HepG2 (cell line): ENCODE measurements around the gene ZNF687. TPM values are rescaled to one million over a fixed set of nuclear protein-coding genes. Genes with fewer than 3 reads are reported as not detected.

Experiments
- FOXK2 ChIP-seq: fragments of 450-650 bp; IDR thresholded peaks from 2 replicates; pipeline ENCODE4 v1.6.1; 2016
- SIX4 ChIP-seq: sonication (generic); formaldehyde crosslinking; IDR thresholded peaks from 2 replicates; pipeline ENCODE4 v1.4.0; 2020; ENCODE audit warnings: missing genetic modification reagents
- XBP1 ChIP-seq: sonication (generic); formaldehyde crosslinking; IDR thresholded peaks from 2 replicates; pipeline ENCODE4 v1.5.0; 2020; ENCODE audit warnings: missing genetic modification reagents
- ZFP37 ChIP-seq: sonication (generic); formaldehyde crosslinking; IDR thresholded peaks from 2 replicates; pipeline ENCODE4 v1.4.0; 2020; ENCODE audit warnings: missing genetic modification reagents, borderline replicate concordance
- ZNF143 ChIP-seq: sonication (generic); formaldehyde crosslinking; IDR thresholded peaks from 2 replicates; pipeline ENCODE4 v1.4.0; 2020; ENCODE audit warnings: missing genetic modification reagents
- polyA plus RNA-seq, 8 experiments: library from polyadenylated mRNA; depleted of rRNA in 3 of 8; stranded (reverse) in 7 of 8; unstranded in 1 of 8; fragments of >200 nt; fragmentation: Illumina TruSeq in 4 of 8; extraction: Trizol in 4 of 8; gene quantifications; 2 replicates each; pipeline versions ENCODE4 v1.2.1 to v1.2.3, GENCODE V29; 2011 to 2016; ENCODE audit warnings: low read depth in 4 of 8, missing spikeins in 1 of 8, mixed read lengths in 1 of 8; ENCODE audit not compliant: insufficient read depth in 1 of 8
- total RNA-seq, 5 experiments: library from RNA; depleted of rRNA; stranded (reverse); fragments of >200 nt; fragmentation: Illumina TruSeq; extraction: Trizol; gene quantifications; 2 replicates each; pipeline ENCODE4 v1.2.3, GENCODE V29; 2016; ENCODE audit warnings: low read depth in 1 of 5
- TF ChIP-seq, protein P1 (sequence below): sonication (generic); formaldehyde crosslinking; IDR thresholded peaks from 2 replicates; pipeline ENCODE4 v1.4.0; 2020; ENCODE audit warnings: missing genetic modification reagents, borderline replicate concordance
- TF ChIP-seq, protein P2 (sequence below): sonication (generic); formaldehyde crosslinking; IDR thresholded peaks from 2 replicates; pipeline ENCODE4 v1.4.0; 2020; ENCODE audit warnings: missing genetic modification reagents
- TF ChIP-seq, protein P3 (sequence below): sonication (generic); formaldehyde crosslinking; IDR thresholded peaks from 2 replicates; pipeline ENCODE4; 2020; ENCODE audit warnings: missing genetic modification reagents, mild to moderate bottlenecking, borderline replicate concordance
- TF ChIP-seq, protein P4 (sequence below): sonication (generic); formaldehyde crosslinking; conservative IDR thresholded peaks from 2 replicates; pipeline ENCODE4 v1.8.0; 2022; ENCODE audit warnings: mild to moderate bottlenecking, moderate library complexity, missing genetic modification reagents
- TF ChIP-seq, protein P5 (sequence below): IDR thresholded peaks from 2 replicates; pipeline ENCODE4 v1.6.1; 2016; ENCODE audit warnings: low read depth, control low read depth
- TF ChIP-seq, protein P6 (sequence below): IDR thresholded peaks from 2 replicates; pipeline ENCODE4 v1.6.1; 2016; ENCODE audit warnings: low read depth
- TF ChIP-seq, protein P7 (sequence below): fragments of 450-650 bp; IDR thresholded peaks from 2 replicates; pipeline ENCODE4 v1.6.1; 2017

The ZNF687 gene
- total and polyA plus RNA-seq, 2 of the 13 experiments (the other 11 are each of a cell fraction or from before 2014, with no cell fraction given): 14.1 to 16.5 TPM

DNA sequence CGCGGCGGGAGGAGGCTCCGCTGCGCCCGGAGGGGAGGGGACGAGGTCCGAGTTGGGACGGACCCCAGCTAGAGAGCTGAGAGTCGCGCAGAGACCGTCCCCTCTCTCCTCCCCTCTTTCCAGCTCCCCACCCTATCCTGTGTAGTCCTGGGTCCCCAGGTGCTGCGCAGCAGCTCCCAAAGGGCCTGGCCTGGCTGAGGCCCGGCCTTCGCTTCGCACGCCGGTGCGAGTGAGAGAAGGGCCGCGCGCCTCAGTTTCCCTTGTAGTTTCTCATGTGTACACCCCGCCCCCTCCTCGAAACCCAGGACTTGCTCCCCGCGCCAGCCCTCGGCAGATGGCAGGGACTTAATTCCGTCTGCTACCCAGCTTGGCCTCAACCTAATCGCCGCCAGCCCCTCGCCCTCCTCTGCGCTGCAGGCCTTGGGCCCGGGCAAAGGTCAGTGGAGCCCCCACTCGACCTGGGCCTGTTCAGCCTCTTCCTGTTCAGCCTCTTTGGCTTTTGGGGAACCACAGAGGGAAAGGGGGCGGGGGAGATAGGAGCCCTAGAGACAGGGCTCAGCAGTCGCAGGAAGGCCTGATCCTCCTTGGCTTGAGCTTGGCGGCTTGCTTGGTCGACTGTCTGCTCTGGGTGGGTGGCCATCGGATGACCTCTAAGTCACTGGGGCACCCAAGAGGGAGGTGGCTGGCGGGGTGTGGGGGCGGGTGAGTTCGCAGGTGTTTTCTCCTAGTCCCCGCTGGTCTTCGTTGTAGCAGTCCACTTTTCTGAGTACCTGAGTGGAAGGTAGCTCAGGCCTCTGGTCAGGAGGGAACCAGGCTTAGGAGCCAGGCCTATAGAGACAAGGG is 1.0 kb downstream of the ZNF687 start (continued):
- no peak for TF ChIP-seq ZNF143 (CRISPR knock-in tag)
- TF ChIP-seq FOXK2: no peak
- TF ChIP-seq, protein P1, sequence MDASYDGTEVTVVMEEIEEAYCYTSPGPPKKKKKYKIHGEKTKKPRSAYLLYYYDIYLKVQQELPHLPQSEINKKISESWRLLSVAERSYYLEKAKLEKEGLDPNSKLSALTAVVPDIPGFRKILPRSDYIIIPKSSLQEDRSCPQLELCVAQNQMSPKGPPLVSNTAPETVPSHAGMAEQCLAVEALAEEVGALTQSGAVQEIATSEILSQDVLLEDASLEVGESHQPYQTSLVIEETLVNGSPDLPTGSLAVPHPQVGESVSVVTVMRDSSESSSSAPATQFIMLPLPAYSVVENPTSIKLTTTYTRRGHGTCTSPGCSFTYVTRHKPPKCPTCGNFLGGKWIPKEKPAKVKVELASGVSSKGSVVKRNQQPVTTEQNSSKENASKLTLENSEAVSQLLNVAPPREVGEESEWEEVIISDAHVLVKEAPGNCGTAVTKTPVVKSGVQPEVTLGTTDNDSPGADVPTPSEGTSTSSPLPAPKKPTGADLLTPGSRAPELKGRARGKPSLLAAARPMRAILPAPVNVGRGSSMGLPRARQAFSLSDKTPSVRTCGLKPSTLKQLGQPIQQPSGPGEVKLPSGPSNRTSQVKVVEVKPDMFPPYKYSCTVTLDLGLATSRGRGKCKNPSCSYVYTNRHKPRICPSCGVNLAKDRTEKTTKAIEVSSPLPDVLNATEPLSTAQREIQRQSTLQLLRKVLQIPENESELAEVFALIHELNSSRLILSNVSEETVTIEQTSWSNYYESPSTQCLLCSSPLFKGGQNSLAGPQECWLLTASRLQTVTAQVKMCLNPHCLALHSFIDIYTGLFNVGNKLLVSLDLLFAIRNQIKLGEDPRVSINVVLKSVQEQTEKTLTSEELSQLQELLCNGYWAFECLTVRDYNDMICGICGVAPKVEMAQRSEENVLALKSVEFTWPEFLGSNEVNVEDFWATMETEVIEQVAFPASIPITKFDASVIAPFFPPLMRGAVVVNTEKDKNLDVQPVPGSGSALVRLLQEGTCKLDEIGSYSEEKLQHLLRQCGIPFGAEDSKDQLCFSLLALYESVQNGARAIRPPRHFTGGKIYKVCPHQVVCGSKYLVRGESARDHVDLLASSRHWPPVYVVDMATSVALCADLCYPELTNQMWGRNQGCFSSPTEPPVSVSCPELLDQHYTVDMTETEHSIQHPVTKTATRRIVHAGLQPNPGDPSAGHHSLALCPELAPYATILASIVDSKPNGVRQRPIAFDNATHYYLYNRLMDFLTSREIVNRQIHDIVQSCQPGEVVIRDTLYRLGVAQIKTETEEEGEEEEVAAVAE (CRISPR knock-in tag): no peak
- TF ChIP-seq SIX4 (CRISPR knock-in tag): no peak
- TF ChIP-seq, protein P2, sequence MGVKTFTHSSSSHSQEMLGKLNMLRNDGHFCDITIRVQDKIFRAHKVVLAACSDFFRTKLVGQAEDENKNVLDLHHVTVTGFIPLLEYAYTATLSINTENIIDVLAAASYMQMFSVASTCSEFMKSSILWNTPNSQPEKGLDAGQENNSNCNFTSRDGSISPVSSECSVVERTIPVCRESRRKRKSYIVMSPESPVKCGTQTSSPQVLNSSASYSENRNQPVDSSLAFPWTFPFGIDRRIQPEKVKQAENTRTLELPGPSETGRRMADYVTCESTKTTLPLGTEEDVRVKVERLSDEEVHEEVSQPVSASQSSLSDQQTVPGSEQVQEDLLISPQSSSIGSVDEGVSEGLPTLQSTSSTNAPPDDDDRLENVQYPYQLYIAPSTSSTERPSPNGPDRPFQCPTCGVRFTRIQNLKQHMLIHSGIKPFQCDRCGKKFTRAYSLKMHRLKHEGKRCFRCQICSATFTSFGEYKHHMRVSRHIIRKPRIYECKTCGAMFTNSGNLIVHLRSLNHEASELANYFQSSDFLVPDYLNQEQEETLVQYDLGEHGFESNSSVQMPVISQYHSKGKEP (CRISPR knock-in tag): no peak
- TF ChIP-seq, protein P3, sequence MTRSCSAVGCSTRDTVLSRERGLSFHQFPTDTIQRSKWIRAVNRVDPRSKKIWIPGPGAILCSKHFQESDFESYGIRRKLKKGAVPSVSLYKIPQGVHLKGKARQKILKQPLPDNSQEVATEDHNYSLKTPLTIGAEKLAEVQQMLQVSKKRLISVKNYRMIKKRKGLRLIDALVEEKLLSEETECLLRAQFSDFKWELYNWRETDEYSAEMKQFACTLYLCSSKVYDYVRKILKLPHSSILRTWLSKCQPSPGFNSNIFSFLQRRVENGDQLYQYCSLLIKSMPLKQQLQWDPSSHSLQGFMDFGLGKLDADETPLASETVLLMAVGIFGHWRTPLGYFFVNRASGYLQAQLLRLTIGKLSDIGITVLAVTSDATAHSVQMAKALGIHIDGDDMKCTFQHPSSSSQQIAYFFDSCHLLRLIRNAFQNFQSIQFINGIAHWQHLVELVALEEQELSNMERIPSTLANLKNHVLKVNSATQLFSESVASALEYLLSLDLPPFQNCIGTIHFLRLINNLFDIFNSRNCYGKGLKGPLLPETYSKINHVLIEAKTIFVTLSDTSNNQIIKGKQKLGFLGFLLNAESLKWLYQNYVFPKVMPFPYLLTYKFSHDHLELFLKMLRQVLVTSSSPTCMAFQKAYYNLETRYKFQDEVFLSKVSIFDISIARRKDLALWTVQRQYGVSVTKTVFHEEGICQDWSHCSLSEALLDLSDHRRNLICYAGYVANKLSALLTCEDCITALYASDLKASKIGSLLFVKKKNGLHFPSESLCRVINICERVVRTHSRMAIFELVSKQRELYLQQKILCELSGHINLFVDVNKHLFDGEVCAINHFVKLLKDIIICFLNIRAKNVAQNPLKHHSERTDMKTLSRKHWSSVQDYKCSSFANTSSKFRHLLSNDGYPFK: no peak
- TF ChIP-seq ZFP37: no peak
- TF ChIP-seq XBP1: no peak
- TF ChIP-seq, protein P4, sequence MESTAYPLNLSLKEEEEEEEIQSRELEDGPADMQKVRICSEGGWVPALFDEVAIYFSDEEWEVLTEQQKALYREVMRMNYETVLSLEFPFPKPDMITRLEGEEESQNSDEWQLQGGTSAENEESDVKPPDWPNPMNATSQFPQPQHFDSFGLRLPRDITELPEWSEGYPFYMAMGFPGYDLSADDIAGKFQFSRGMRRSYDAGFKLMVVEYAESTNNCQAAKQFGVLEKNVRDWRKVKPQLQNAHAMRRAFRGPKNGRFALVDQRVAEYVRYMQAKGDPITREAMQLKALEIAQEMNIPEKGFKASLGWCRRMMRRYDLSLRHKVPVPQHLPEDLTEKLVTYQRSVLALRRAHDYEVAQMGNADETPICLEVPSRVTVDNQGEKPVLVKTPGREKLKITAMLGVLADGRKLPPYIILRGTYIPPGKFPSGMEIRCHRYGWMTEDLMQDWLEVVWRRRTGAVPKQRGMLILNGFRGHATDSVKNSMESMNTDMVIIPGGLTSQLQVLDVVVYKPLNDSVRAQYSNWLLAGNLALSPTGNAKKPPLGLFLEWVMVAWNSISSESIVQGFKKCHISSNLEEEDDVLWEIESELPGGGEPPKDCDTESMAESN (CRISPR knock-in tag): 0 out of 2 replicates have a peak, but pooled peaks have one; percentile 26
- TF ChIP-seq, protein P5, sequence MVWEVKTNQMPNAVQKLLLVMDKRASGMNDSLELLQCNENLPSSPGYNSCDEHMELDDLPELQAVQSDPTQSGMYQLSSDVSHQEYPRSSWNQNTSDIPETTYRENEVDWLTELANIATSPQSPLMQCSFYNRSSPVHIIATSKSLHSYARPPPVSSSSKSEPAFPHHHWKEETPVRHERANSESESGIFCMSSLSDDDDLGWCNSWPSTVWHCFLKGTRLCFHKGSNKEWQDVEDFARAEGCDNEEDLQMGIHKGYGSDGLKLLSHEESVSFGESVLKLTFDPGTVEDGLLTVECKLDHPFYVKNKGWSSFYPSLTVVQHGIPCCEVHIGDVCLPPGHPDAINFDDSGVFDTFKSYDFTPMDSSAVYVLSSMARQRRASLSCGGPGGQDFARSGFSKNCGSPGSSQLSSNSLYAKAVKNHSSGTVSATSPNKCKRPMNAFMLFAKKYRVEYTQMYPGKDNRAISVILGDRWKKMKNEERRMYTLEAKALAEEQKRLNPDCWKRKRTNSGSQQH: 0 out of 2 replicates have a peak, but pooled peaks have one; percentile 20
- TF ChIP-seq, protein P6, sequence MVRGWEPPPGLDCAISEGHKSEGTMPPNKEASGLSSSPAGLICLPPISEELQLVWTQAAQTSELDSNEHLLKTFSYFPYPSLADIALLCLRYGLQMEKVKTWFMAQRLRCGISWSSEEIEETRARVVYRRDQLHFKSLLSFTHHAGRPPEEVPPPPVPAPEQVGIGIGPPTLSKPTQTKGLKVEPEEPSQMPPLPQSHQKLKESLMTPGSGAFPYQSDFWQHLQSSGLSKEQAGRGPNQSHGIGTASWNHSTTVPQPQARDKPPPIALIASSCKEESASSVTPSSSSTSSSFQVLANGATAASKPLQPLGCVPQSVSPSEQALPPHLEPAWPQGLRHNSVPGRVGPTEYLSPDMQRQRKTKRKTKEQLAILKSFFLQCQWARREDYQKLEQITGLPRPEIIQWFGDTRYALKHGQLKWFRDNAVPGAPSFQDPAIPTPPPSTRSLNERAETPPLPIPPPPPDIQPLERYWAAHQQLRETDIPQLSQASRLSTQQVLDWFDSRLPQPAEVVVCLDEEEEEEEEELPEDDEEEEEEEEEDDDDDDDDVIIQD (CRISPR knock-in tag): no peak
- TF ChIP-seq, protein P7, sequence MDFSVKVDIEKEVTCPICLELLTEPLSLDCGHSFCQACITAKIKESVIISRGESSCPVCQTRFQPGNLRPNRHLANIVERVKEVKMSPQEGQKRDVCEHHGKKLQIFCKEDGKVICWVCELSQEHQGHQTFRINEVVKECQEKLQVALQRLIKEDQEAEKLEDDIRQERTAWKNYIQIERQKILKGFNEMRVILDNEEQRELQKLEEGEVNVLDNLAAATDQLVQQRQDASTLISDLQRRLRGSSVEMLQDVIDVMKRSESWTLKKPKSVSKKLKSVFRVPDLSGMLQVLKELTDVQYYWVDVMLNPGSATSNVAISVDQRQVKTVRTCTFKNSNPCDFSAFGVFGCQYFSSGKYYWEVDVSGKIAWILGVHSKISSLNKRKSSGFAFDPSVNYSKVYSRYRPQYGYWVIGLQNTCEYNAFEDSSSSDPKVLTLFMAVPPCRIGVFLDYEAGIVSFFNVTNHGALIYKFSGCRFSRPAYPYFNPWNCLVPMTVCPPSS: no peak
